ENCODE measurements around the gene ATXN10.
"Not testable (repeated sequence)": the region's sequence is repeated elsewhere in the genome, so short reads cannot be mapped to it uniquely, and the experiment has no call there.

ATXN10 gene, protein sequence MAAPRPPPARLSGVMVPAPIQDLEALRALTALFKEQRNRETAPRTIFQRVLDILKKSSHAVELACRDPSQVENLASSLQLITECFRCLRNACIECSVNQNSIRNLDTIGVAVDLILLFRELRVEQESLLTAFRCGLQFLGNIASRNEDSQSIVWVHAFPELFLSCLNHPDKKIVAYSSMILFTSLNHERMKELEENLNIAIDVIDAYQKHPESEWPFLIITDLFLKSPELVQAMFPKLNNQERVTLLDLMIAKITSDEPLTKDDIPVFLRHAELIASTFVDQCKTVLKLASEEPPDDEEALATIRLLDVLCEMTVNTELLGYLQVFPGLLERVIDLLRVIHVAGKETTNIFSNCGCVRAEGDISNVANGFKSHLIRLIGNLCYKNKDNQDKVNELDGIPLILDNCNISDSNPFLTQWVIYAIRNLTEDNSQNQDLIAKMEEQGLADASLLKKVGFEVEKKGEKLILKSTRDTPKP

DNA sequence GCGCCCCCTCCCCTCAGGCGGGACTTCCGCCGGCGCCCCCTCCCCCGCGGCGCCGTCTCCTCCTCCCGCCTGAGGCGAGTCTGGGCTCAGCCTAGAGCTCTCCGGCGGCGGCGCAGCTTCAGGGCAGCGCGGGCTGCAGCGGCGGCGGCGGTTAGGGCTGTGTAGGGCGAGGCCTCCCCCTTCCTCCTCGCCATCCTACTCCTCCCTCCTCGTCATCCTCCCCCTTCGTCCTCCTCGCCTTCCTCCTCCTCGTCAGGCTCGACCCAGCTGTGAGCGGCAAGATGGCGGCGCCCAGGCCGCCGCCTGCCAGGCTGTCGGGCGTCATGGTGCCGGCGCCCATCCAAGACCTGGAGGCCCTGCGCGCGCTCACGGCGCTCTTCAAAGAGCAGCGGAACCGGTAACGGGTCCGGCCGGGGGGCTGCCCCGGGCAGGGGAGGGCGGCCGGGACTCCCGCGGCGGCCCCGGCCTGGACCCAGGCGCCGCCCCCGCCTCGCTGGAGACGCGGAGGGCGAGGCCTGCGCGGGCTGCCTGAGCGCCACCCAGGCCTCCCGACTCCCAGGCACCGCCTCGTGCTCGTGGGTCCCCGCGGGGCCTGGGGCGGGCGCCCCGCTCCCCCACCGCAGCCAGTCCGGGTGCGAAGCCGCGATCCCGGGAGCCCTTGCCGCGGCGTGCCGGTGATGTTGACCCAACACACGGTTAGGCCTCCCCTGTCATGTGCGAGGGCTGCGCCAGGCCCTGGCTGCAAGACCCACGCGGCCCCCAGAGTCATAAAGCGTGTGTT, at the start of gene ATXN10:
TSS of gene ATXN10 (plus strand) at position 52 of the 781 bp plus-strand sequence. CDS start at position 282, 230 bp downstream.
- DNase-seq: peak; percentile 75

DNA sequence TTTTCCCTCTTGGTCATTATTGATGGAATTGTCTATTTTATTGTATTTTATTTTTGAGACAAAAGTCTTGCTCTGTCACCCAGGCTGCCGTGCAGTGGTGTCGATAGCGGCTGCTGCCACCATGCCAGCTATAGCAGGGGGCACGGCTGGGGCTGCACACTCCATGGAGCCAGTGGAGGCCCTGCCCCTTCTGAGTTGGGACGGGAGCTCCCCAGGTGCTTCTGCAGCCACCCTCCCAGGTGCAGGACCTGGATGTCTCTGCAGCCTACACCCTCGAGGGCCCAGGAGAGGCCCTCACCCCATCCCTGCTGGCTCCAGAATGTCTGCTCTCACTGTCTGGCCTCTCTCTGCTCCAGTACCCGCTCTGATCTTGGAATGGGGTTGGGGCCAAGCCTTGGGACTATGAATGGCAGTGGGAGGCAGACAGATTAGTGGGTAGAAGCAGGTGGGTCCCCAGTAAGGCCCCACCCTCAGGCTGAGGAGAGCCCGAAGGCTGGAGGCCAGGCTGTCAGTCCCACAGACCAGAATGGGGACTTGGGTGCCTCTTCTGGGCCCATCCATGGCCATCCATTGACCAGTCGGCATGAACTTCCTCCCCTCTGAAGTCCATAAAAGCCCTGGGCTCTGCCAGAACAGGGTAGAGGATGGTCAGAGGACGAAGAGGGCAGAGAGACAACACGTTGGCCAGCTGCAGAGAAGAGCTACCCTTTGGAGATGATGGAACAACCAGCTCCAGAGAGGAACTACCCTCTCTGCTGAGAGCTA, 49.6 kb upstream of the ATXN10 start:
- no peak for DNase-seq

DNA sequence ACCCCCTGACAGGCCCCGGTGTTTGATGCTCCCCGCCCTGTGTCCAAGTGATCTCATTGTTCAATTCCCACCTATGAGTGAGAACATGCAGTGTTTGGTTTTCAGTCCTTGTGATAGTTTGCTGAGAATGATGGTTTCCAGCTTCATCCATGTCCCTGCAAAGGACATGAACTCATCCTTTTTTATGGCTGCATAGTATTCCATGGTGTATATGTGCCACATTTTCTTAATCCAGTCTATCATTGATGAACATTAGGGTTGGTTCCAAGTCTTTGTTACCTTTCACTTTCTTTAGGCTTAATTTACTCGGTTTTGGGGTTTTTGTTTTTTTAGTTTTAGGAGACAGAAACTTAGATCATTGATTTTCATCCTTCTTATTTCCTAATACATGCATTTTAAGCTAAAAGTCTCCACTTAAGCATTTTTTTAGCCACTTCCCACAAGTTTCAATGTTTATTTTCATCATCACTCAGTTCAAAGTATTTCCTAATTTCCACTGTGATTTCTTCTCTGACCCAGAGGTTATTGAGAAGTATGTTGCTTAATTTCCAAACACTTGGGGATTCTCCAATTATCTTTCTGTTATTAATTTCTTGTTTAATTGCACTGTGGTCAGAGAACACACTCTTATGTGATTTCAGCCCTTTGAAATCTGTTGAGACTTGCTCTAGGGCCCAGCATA, 48.0 kb upstream of the ATXN10 start:
- DNase-seq: not testable (repeated sequence)

DNA sequence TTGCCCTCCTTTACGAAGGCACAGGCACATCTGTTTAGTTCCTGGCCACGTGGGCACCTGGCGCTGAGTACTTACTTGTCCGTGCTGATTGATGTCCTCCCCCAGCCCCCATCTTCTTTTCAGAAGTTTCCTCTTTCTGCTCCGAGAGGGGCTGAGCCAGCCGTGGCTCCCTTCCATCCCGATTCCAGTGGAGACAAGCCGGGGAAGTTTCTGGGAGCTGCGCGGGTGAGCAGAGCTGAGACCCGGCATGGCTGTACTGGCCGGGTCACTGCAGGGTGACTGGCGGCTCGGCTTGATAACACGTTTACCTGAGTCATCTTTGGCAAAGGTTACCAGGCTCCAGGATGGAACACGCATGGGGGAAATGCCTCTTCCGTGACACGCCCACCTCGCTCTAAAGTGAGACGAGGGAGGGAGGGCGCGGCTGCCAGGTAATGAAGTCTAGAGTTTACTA, 45.4 kb upstream of the ATXN10 start:
- no peak for DNase-seq

DNA sequence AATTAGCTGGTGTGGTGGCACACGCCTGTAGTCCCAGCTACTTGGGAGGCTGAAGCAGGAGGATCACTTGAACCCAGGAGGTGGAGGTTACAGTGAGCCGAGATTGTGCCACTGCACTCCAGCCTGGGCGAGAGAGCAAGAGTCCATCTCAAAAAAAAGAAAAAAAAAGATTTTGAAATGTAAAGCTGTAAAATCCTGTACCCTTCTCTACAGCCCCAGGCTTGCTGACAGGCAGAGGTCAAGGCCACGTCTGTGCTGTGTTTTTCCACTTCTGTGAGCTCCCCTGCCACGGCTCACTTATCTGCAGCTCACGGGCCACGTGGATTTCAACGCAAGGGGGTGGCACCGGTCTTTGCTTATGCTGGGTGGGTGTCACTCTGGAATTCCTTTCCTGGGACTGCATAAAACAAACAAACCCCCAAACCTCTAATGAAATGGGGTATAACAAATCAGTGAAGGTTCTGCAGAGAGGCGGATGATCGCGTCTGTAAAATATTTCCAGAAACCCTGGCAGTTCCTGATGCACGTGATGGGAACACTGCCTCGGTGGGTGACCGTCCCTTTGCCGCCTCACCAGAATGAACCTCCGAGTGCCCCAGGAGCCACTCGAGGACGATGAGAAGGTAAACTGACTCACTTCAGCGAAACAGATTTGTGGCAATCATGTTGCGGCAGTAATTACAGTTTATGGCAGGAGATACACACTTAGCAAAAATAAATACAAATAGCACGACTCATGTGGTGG, 44.0 kb upstream of the ATXN10 start:
- no peak for DNase-seq

DNA sequence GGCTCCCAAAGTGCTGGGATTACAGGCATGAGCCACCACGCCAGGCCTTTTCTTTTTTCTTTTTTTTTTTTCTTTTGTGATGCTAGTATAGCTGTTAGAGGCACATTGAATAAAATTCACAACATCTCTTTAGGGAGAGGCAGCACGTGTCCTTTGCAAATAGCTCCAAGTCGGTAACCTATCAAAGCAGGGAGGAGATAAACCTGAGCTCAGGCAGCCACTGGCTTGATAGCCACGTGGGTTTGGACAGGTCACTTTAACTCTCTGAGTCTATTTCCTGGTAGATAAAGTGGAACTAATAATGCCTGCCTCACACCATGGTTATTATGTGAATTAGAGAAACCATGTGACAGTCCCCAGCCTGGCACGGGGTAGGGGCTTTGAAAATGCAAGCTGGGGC, 43.1 kb upstream of the ATXN10 start:
- no peak for DNase-seq

DNA sequence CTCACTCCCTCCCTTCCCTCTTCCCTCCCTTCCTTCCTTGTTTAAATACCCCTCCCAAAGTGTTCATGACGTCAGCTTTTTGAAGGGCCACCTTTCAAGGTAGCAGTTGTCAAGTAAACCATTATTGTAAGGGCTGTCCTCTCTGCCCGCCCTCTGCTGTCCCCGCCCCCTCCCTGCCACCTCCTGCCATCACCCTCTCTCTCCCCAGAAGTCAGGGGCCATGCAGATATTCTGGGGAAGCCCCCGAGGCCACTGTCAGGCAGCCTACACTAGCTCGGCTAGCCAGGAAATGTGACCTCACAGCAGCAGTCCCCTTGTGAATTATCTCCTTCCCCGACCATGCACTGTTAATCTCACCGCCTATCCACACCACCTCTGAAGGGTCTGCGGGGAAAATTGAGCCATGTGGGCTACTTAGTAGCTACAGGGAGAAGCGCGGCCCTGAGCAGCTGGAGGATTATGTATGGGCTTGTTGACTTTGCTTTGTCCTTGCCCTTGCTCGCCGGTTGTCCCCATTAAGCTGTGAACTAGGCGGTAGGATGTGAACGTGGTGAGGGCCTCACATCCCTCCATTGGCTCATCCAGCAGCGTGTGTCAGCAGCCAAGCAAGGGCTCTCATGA, 42.1 kb upstream of the ATXN10 start:
- DNase-seq: no peak

DNA sequence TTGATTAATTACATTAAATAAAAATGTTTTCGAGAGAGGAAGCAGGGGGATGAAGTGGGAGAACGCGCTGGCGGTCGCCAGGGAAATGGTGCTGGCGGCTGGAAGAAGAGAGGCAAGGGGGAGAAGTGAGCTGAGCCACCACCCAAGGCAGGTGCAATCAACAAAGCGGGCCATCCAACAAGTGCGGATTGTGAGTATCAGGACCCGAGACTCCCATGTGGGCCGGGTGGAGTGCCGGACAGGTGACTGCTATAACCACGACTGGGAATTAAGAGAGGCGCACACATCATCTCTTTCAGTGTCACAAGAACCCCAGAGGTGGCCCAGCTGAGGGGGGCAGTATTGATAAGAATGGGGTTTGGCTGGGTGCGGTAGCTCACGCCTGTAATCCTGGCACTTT, 41.2 kb upstream of the ATXN10 start:
- no peak for DNase-seq

DNA sequence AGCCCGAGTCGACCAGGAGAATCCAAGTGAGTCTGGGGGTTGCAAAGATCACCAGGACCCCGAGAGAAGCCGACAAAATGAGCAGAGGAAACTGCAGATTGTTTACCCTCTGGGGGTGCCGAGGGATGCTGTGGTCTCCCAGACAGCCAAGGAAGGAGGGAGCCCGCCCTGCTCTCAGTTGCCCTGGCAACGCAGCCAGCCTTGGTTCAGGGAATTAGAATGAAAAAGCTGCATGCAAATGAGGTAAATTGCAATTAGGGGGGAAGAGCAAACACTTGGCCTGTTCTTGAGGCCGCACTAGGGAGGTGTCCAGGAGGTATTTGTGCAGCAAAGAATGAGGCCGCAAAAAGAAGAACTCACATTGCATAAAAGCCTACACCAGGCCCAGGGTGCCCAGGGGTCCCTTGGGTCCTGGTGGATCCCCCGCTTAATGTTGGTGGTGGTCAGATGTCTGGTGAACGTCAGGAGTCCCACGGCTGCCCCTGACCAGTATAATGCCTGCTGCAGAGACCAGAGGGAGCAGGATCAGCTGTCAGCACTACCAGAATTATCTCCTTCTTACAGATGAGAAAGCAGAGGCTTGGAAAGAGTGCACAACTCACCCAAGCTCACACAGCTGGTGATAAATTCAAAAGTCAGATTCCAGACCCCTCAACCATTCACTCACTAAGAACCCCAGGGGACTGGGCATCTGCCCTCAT, 40.3 kb upstream of the ATXN10 start:
- DNase-seq: no peak

DNA sequence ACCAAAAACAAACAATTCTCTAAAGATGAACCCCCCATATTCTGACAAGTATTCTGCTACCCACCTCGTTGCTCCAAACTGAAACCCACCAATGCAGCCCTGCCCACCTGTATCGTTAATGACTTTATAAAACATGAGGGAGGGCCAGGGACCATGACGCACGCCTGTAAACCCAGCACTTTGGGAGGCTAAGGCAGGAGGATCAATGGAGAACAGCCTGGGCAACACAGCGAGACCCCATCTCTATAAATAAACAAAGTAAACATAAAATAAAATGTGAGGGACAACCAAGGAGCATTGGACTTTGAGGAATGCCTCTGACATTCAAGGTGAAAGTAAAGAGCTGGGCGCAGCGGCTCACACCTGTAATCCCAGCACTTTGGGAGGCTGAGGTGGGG, 39.8 kb upstream of the ATXN10 start:
- no peak for DNase-seq

DNA sequence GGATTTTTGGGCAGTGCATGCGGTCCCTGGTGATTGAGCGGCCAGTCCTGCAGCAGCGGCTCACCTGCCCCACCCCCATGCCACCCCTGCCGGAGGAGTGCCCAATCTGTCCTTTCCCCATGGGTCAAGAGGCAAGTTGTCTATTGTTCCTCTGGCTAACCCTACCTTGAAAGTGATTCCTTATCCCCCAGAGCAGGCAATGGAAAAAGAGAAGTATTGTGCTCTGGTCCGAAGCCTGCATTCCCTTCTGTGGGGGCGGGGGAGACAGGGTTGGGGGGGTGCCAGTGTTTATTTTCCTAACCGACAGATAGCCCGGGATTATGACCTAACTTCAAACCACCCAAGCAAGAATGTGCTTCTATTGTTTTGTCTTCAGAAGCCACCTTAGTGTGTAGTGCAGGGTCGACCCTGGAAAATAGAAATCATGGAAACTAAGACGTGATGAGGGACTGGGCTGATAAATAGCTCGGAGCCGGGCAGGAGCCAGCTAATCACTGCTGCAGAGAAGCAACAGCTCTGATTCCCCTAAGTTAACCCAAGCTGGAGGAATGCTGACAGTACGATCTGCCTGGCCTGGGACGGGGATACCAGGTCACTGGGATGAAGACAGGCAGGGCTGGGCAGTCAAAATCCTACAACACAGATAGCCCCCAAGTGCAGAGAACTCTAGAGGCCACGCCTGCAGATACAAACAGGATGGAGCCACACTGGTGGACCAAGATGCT, 38.7 kb upstream of the ATXN10 start:
- DNase-seq: no peak

DNA sequence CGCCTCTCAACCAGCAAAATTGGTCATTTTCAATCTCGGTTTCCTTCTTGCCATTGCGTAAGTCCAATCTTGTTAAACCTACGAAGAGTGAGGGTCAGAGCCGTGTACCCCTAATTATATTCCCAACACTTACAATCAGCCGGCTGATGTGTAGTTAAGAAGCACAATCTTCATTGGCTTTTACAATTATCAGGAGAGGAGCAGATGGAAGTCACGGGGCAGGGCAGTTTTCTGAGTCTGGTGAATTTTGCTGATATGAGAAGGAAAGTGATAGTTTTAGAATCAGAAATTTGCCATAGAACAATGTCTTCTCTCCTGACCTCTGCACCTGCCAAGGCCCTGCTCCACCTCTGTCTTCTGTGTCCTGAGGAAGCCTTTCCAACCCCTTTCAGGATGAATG, 35.0 kb upstream of the ATXN10 start:
- no peak for DNase-seq

DNA sequence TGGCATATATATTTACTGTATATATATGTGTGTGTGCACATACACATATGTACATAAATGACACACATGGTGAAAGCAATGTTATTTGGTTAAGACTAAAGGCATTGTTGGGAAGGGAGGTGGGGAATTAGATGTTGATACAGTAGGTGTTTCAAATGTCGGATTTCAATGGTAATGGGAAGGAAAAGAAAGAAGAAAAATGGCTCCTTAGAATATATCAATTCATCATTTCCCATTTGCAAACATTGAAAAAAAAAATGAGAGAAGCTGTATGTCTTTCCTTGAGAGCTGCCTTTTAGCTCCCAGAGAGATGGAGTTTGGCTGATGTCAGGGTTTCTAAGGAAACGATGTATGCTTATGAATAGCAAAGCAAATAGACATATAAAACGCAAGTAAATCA, 33.4 kb upstream of the ATXN10 start:
- DNase-seq: no peak

DNA sequence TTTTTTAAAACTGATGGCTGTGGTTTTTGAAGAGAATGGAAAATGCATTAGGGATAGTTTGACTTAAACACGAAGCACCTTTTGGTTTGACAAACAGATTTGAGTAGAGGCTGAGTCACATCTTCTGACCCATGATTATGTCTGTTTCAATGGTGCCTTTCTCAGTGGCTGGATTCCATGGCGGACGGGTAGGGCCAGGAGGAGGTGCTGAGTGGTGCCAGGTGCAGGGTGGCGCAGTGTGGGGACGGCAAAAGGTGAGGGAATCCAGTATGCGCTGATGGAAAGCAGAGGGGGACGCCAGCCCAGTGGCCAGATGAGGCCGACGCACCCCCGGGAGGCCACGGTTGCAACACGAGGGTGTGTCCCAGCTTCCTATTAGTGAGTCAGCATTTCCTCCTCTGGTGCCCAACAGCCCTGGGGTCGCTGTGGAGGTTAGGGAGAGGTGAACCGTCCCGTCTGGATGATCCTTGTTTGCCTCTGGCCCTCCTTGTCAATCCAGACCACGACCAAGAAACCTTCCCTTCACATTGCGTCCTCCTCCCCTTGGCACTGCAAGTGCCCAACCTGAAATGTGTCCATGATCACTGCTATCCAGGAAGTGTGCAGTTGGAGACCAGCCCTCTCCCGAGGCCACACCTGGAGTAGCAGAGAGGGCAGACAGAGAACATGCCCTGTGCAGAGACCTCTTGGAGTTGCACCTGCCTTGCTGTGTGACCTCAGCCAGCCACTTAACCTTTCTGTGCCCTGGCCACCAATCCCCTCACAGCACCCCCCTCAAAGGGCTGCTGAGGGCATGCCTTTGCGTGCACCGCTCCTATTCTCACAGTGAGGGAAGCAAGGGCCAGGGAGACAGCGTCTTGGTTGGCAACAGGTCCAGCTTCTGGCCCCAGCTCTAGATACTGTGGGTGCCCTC, 32.5 kb upstream of the ATXN10 start:
- no peak for DNase-seq

DNA sequence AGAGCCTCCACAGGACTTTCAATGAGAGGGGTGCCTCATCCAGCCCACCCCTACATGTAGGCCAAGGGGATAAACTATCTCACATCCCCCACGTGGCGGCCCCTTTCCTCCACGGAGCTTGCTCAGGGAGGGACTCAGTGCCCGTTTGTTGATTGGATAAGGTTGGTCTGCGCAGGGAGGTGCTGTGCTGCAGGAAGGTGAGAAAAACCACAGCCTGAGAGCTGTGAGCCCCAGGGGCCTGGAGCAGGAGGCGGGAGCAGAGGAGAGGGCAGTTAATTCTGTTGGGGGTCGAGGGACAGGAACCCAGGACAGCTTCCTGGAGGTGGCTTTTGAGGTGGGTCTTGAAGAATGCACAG, 31.9 kb upstream of the ATXN10 start:
- no peak for DNase-seq

DNA sequence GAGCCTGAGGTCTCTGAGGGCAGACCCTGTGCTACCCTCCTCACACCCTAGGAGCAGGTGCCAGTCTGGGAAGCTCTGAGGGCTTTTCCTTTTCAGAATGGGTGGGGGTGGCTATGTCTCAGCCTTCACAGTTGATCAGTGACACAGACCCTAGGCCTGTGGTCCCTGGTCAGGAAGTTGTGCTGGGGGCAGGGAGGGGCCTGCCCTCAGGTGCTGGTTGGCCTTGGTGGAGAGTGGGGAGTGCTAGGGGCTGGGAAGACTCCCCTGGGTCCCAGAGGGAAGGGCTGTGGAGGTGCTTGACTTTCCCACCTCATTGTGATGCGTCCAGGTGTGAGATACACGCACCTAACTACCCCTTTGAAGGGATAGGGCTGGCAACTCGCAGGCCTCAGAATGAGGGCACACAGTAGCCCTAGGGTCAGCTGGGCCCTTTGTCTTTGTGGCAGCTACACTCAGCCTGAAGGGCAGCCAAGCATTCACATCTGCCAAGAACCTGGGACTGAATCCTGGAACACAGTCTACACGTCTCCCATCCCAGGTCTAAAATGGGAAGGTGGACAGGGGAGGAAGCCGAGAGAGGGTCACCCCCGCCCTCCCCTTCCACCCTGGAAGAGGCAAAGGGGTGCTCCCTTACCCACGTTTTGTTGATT, 31.2 kb upstream of the ATXN10 start:
- DNase-seq: no peak

DNA sequence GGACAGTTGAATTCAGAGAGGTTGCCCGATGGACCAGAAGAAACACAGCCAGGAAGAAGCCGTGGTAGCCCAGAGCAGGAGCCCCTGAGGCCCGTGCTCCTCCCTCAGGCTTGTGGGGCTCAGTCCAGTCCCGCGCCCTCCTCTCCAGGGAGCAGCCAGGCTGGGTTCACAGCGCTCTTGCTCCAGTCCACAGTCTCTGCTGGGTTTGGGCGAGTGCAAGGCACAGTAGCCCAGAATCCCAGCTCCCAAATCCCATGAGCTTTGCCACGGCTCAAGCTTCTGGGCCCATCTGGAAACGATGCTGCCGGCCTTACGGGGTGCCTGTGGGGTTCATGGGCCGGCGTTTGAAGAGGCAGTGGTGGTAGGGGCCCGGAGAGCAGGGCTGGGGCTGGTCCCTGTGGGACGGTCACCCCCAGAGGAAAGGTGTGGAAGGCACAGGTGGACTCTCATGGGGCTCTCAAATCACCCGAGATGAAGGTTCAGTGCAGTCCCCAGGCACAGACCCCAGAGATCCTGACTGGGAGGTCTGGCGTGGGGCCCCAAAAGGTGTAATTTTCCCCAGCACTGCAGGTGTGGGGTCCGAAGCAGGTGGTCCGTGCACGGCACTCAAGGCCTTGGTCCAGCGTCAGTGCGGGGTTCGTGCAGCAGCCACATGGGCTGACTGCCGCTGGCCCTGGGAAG, 30.6 kb upstream of the ATXN10 start:
- DNase-seq: no peak

DNA sequence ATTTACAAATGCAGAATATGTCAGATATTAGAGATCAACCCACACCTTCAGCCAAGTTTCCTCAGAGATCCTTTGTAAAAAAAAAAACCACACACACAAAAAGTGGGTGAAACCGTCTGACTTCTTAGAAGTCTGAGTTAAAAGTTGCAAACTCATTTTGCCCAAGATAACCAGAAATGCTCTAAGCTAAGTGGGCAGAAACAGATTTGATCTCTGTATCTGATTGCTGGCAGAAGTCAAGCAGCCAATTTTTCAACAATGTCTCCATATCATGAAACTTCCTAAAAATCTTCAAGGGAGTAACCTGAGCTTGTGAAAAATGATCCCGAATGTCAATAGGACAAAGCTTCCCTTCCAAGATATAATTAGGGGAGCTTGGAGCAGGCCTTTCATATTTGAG, 28.6 kb upstream of the ATXN10 start:
- DNase-seq: no peak
